HG02798 (cell line): ENCODE results near the gene TBC1D1.

Experiments
- ATAC-seq: cut with Tn5 transposase; IDR thresholded peaks from one replicate; pipeline ENCODE4 v1.9.1; 2021; ENCODE audit warnings: mild to moderate bottlenecking; ENCODE audit not compliant: unreplicated experiment, poor library complexity

Gene TBC1D1

GRCh38 chr4:37890801-37891259 is at the start of gene TBC1D1:
Gene TBC1D1, plus strand, starts transcription at chr4:37891084. Its CDS starts 11,012 bp downstream, at chr4:37902096.
- peak; percentile 30 for ATAC-seq

- no peak for ATAC-seq
These were observed 46.7 kb upstream of the TBC1D1 start for GRCh38 chr4:37844204-37844603.

GRCh38 chr4:37845201-37845600 is 45.7 kb upstream of the TBC1D1 start:
- no peak for ATAC-seq

GRCh38 chr4:37847311-37847884 is 43.5 kb upstream of the TBC1D1 start:
- no peak for ATAC-seq

GRCh38 chr4:37852376-37852775 is 38.5 kb upstream of the TBC1D1 start:
- no peak for ATAC-seq

GRCh38 chr4:37858112-37858511 is 32.8 kb upstream of the TBC1D1 start:
- no peak for ATAC-seq

- no peak for ATAC-seq
These were observed 32.0 kb upstream of the TBC1D1 start for GRCh38 chr4:37858872-37859271.

GRCh38 chr4:37860266-37860665 is 30.6 kb upstream of the TBC1D1 start:
- no peak for ATAC-seq

GRCh38 chr4:37862961-37863360 is 27.9 kb upstream of the TBC1D1 start:
- no peak for ATAC-seq

- ATAC-seq: no peak
These were observed 26.1 kb upstream of the TBC1D1 start for GRCh38 chr4:37864786-37865185.

- no peak for ATAC-seq
These were observed 25.4 kb upstream of the TBC1D1 start for GRCh38 chr4:37865450-37865849.

- no peak for ATAC-seq
These were observed 23.8 kb upstream of the TBC1D1 start for GRCh38 chr4:37867102-37867501.

GRCh38 chr4:37868238-37868637 is 22.6 kb upstream of the TBC1D1 start:
- ATAC-seq: no peak

- ATAC-seq: no peak
These were observed 18.4 kb upstream of the TBC1D1 start for GRCh38 chr4:37872310-37872988.

- no peak for ATAC-seq
These were observed 17.5 kb upstream of the TBC1D1 start for GRCh38 chr4:37873386-37873785.

- ATAC-seq: no peak
These were observed 14.7 kb upstream of the TBC1D1 start for GRCh38 chr4:37876156-37876555.

- no peak for ATAC-seq
These were observed 11.5 kb upstream of the TBC1D1 start for GRCh38 chr4:37879365-37879764.

- no peak for ATAC-seq
These were observed 9.1 kb upstream of the TBC1D1 start for GRCh38 chr4:37881811-37882210.

GRCh38 chr4:37882665-37883296 is 8.1 kb upstream of the TBC1D1 start:
- no peak for ATAC-seq

- ATAC-seq: no peak
These were observed 5.9 kb upstream of the TBC1D1 start for GRCh38 chr4:37884855-37885487.

- ATAC-seq: no peak
These were observed 5.4 kb upstream of the TBC1D1 start for GRCh38 chr4:37885496-37885895.
